H1 (cell line): ENCODE results near the gene FIGNL1. TPM values are rescaled to one million over a fixed set of nuclear protein-coding genes. Genes with fewer than 3 reads are reported as not detected.

Experiments
- CTCF ChIA-PET: fragments of 300-600 bp; sonication (Branson Sonifier 250); formaldehyde crosslinking; loops from one replicate; lab custom pipeline; 2021; ENCODE audit not compliant: partially characterized antibody; lab: Charles Lee
- POLR2A ChIA-PET: fragments of 300-600 bp; sonication (Branson Sonifier 250); formaldehyde crosslinking; loops from one replicate; lab custom pipeline; 2021; ENCODE audit warnings: inconsistent platforms; ENCODE audit not compliant: partially characterized antibody; lab: Charles Lee
- DNase-seq, 2 experiments: peaks; one replicate each; pipeline versions ENCODE4 v3.0.0 to v3.0.0-alpha.2; 2010 to 2022; ENCODE audit warnings: low spot score in 2 of 2, low read depth in 1 of 2, mixed read lengths in 1 of 2
- FAIRE-seq: peaks from 2 replicates; lab custom pipeline; 2011; peaks lifted over from hg19 to GRCh38; lab: Jason Lieb, UNC
- H2AFZ ChIP-seq: 2 replicates; pipeline ENCODE4 v1.8.1; 2012; ENCODE audit warnings: low read length, inconsistent platforms
- H2AK5ac ChIP-seq: 2 replicates; pipeline ENCODE4 v1.6.1; 2013; ENCODE audit warnings: low read depth, low read length
- H2BK120ac ChIP-seq: replicated peaks from 2 replicates; pipeline ENCODE3; 2013; ENCODE audit warnings: low read depth, low read length, inconsistent platforms
- H2BK12ac ChIP-seq: 2 replicates; pipeline ENCODE4 v1.6.1; 2013; ENCODE audit warnings: low read depth, low read length
- H2BK15ac ChIP-seq: 2 replicates; pipeline ENCODE4 v1.6.1; 2013; ENCODE audit warnings: low read length
- H2BK20ac ChIP-seq: 2 replicates; pipeline ENCODE4 v1.6.1; 2013; ENCODE audit warnings: low read length
- H2BK5ac ChIP-seq: 2 replicates; pipeline ENCODE4 v1.6.1; 2013; ENCODE audit warnings: low read depth, low read length
- H3K14ac ChIP-seq: 2 replicates; pipeline ENCODE4 v1.6.1; 2013; ENCODE audit warnings: inconsistent platforms; ENCODE audit not compliant: insufficient read length
- H3K18ac ChIP-seq: 2 replicates; pipeline ENCODE4 v1.6.1; 2013; ENCODE audit warnings: low read length; ENCODE audit errors: extremely low read depth
- H3K23ac ChIP-seq: 2 replicates; pipeline ENCODE4 v1.6.1; 2013; ENCODE audit warnings: inconsistent platforms; ENCODE audit not compliant: insufficient read length
- H3K23me2 ChIP-seq: 2 replicates; pipeline ENCODE4 v1.6.1; 2013; ENCODE audit warnings: low read depth, low read length
- H3K27ac ChIP-seq: 2 replicates; pipeline ENCODE4 v1.6.1; 2011; ENCODE audit warnings: low read depth, low read length, inconsistent platforms
- H3K27me3 ChIP-seq, 4 experiments: replicated peaks in 1 of 4; 1 replicate in 1 of 4; 2 replicates in 3 of 4; pipeline versions ENCODE4 v1.6.1 to v1.8.1; 2011 to 2013; ENCODE audit warnings: low read length in 3 of 4, mild to moderate bottlenecking in 3 of 4, inconsistent platforms in 2 of 4, mixed read lengths in 2 of 4, moderate library complexity in 1 of 4; ENCODE audit not compliant: control insufficient read depth in 3 of 4, insufficient read depth in 3 of 4; ENCODE audit errors: extremely low read depth in 1 of 4
- H3K36me3 ChIP-seq, 4 experiments: 2 replicates each; pipeline versions ENCODE4 v1.6.1 to v1.8.1; 2011 to 2013; ENCODE audit warnings: mild to moderate bottlenecking in 4 of 4, low read length in 3 of 4, moderate library complexity in 2 of 4, control low read depth in 1 of 4, inconsistent platforms in 1 of 4; ENCODE audit not compliant: insufficient read depth in 4 of 4, control insufficient read depth in 2 of 4
- H3K4ac ChIP-seq: replicated peaks from 2 replicates; pipeline ENCODE3; 2013; ENCODE audit warnings: low read length, low read depth, mixed read lengths, inconsistent platforms; ENCODE audit not compliant: insufficient read length
- H3K4me1 ChIP-seq, 4 experiments: replicated peaks in 1 of 4; 1 replicate in 1 of 4; 2 replicates in 3 of 4; pipeline versions ENCODE4 v1.6.1 to v1.8.1; 2011 to 2013; ENCODE audit warnings: low read length in 3 of 4, inconsistent platforms in 2 of 4, mixed read lengths in 1 of 4; ENCODE audit not compliant: insufficient read depth in 4 of 4, control insufficient read depth in 3 of 4
- H3K4me2 ChIP-seq, 2 experiments: 2 replicates each; pipeline versions ENCODE4 v1.6.1 to v1.8.1; 2011 to 2013; ENCODE audit warnings: low read depth in 2 of 2, low read length in 2 of 2, control low read depth in 1 of 2, inconsistent platforms in 1 of 2, mild to moderate bottlenecking in 1 of 2; ENCODE audit not compliant: insufficient read depth in 1 of 2
- H3K4me3 ChIP-seq, 4 experiments: fragments of 200-600, 300-600 bp in 1 of 4; sonication (generic), shearing (Covaris generic), sonication (Bioruptor Twin) in 1 of 4; 2 replicates each; pipeline versions ENCODE4 v1.5.1 to v1.8.1; 2011 to 2016; ENCODE audit warnings: low read length in 4 of 4, low read depth in 3 of 4, control low read depth in 2 of 4, inconsistent platforms in 2 of 4, mild to moderate bottlenecking in 2 of 4, mixed read lengths in 1 of 4, moderate library complexity in 1 of 4; ENCODE audit not compliant: insufficient read depth in 2 of 4; ENCODE audit errors: extremely low read depth in 1 of 4
- H3K56ac ChIP-seq: replicated peaks from 2 replicates; pipeline ENCODE3; 2013; ENCODE audit warnings: low read depth, mild to moderate bottlenecking, mixed read lengths, low read length, inconsistent platforms; ENCODE audit not compliant: insufficient read length
- H3K79me1 ChIP-seq: 2 replicates; pipeline ENCODE4 v1.6.1; 2013; ENCODE audit warnings: low read depth, low read length, control low read depth
- H3K79me2 ChIP-seq, 2 experiments: 2 replicates each; pipeline versions ENCODE4 v1.6.1 to v1.8.1; 2012 to 2013; ENCODE audit warnings: low read length in 2 of 2, mild to moderate bottlenecking in 2 of 2, inconsistent platforms in 1 of 2; ENCODE audit not compliant: insufficient read depth in 2 of 2, control insufficient read depth in 1 of 2
- H3K9ac ChIP-seq, 4 experiments: replicated peaks in 1 of 4; 1 replicate in 1 of 4; 2 replicates in 3 of 4; pipeline versions ENCODE4 v1.6.1 to v1.8.1; 2011 to 2013; ENCODE audit warnings: low read depth in 3 of 4, low read length in 3 of 4, control low read depth in 2 of 4, mild to moderate bottlenecking in 2 of 4, moderate library complexity in 2 of 4, inconsistent platforms in 1 of 4; ENCODE audit errors: extremely low read depth in 1 of 4
- H3K9me3 ChIP-seq, 2 experiments: 2 replicates each; pipeline versions ENCODE4 v1.6.1 to v1.8.1; 2012 to 2013; ENCODE audit warnings: mild to moderate bottlenecking in 2 of 2, moderate library complexity in 2 of 2, control low read depth in 1 of 2, inconsistent platforms in 1 of 2, low read depth in 1 of 2, low read length in 1 of 2, mixed read lengths in 1 of 2; ENCODE audit not compliant: insufficient read depth in 2 of 2
- H4K20me1 ChIP-seq, 2 experiments: replicated peaks in 1 of 2; 2 replicates each; pipeline versions ENCODE3 to v1.8.1; 2011 to 2013; ENCODE audit warnings: inconsistent platforms in 2 of 2, low read length in 2 of 2, mild to moderate bottlenecking in 1 of 2; ENCODE audit not compliant: insufficient read depth in 2 of 2, control insufficient read depth in 1 of 2
- H4K5ac ChIP-seq: 2 replicates; pipeline ENCODE4 v1.6.1; 2013; ENCODE audit warnings: low read length, low read depth, mixed read lengths, inconsistent platforms; ENCODE audit not compliant: insufficient read length
- H4K8ac ChIP-seq: 2 replicates; pipeline ENCODE4 v1.8.0; 2013; ENCODE audit warnings: mild to moderate bottlenecking, moderate library complexity, low read length, inconsistent platforms; ENCODE audit not compliant: insufficient read depth; ENCODE audit errors: extremely low read depth
- H4K91ac ChIP-seq: replicated peaks from 2 replicates; pipeline ENCODE3; 2013; ENCODE audit warnings: low read length, mixed read lengths, inconsistent platforms; ENCODE audit not compliant: insufficient read length
- BCL11A ChIP-seq, 2 experiments: IDR thresholded peaks; one replicate each; pipeline ENCODE4 v1.6.1; 2011; ENCODE audit warnings: low read depth in 2 of 2, low read length in 2 of 2, mild to moderate bottlenecking in 2 of 2
- BRCA1 ChIP-seq: IDR thresholded peaks from 2 replicates; pipeline ENCODE4 v1.6.1; 2012; ENCODE audit warnings: low read depth, low read length, improper control_type of control experiment
- CBX8 ChIP-seq: fragments of 300-800, 300-1000 bp; sonication (generic); IDR thresholded peaks from 2 replicates; pipeline ENCODE4 v1.7.1; 2016; ENCODE audit warnings: low read depth, low read length, borderline replicate concordance
- EGR1 ChIP-seq: IDR thresholded peaks from 2 replicates; pipeline ENCODE4 v1.6.1; 2011; ENCODE audit warnings: low read depth, low read length, borderline replicate concordance
- KDM1A ChIP-seq: fragments of 200-600, 300-600 bp; sonication (generic); IDR thresholded peaks from 2 replicates; pipeline ENCODE4 v1.7.1; 2016; ENCODE audit warnings: mild to moderate bottlenecking, low read length, borderline replicate concordance
- KDM4A ChIP-seq: IDR thresholded peaks from one replicate; pipeline ENCODE4 v1.7.1; 2012; ENCODE audit warnings: low read depth, mild to moderate bottlenecking, moderate library complexity, low read length, inconsistent platforms; ENCODE audit not compliant: severe bottlenecking
- RAD21 ChIP-seq, 2 experiments: IDR thresholded peaks in 1 of 2; conservative IDR thresholded peaks in 1 of 2; 2 replicates each; pipeline ENCODE4 v1.6.1; 2011; ENCODE audit warnings: low read depth in 2 of 2, low read length in 2 of 2, improper control_type of control experiment in 1 of 2, inconsistent platforms in 1 of 2, mild to moderate bottlenecking in 1 of 2, moderate library complexity in 1 of 2
- RXRA ChIP-seq: IDR thresholded peaks from 2 replicates; pipeline ENCODE4 v1.6.1; 2011; ENCODE audit warnings: low read depth, mild to moderate bottlenecking, low read length, moderate library complexity; ENCODE audit not compliant: insufficient read depth
- SP2 ChIP-seq: IDR thresholded peaks from 2 replicates; pipeline ENCODE4 v1.6.1; 2012; ENCODE audit warnings: mild to moderate bottlenecking, low read length, inconsistent platforms
- SRF ChIP-seq: IDR thresholded peaks from 2 replicates; pipeline ENCODE4 v1.6.1; 2011; ENCODE audit warnings: mild to moderate bottlenecking, low read depth, low read length, moderate library complexity
- TAF1 ChIP-seq: IDR thresholded peaks from 2 replicates; pipeline ENCODE4 v1.6.1; 2011; ENCODE audit warnings: mild to moderate bottlenecking, low read depth, low read length
- ZNF274 ChIP-seq: IDR thresholded peaks from 2 replicates; pipeline ENCODE4 v1.7.0; 2012; ENCODE audit warnings: low read length, borderline replicate concordance; ENCODE audit errors: extremely low read depth
- WGBS, 2 experiments: shearing (Covaris generic) in 1 of 2; methylation state at CpG; one replicate each; pipeline versions ENCODE4 v1.1.6 to v1.1.7; 2013 to 2015; ENCODE audit warnings: low lambda C conversion rate in 2 of 2, mixed read lengths in 2 of 2, inconsistent platforms in 1 of 2, low coverage in 1 of 2, missing lambda C conversion rate in 1 of 2; ENCODE audit not compliant: insufficient replicate concordance in 2 of 2, insufficient coverage in 1 of 2, insufficient read length in 1 of 2; ENCODE audit errors: extremely low coverage in 1 of 2, missing lambda C conversion rate in 1 of 2; 5-methylcytosine and 5-hydroxymethylcytosine counted together
- polyA plus RNA-seq, 7 experiments: library from polyadenylated mRNA; depleted of rRNA in 3 of 7; stranded (reverse) in 5 of 7; unstranded in 2 of 7; fragments of >200 nt in 5 of 7; fragments of 200-250 nt in 2 of 7; gene quantifications; 1 replicate in 5 of 7; 2 replicates in 1 of 7; 4 replicates in 1 of 7; pipeline versions ENCODE4 v1.2.1 to v1.2.3, GENCODE V29; 2011 to 2013; ENCODE audit warnings: missing spikeins in 2 of 7, mixed read lengths in 2 of 7
- total RNA-seq: library from RNA; stranded (reverse); fragmentation: NEBNext Ultra II Directional; extraction: Animal tissue kit (Norgen Biotek cat#: 25700); gene quantifications from 2 replicates; pipeline ENCODE4 v1.2.1, GENCODE V29; 2021
- TF ChIP-seq, protein P1 (sequence below): IDR thresholded peaks from 2 replicates; pipeline ENCODE4 v1.6.1; 2012; ENCODE audit warnings: inconsistent platforms

FIGNL1 gene
- total and polyA plus RNA-seq, 2 of the 8 experiments (the other 6 are each of a cell fraction or from before 2014, with no cell fraction given) = 6.5 to 9.9 TPM

DNA sequence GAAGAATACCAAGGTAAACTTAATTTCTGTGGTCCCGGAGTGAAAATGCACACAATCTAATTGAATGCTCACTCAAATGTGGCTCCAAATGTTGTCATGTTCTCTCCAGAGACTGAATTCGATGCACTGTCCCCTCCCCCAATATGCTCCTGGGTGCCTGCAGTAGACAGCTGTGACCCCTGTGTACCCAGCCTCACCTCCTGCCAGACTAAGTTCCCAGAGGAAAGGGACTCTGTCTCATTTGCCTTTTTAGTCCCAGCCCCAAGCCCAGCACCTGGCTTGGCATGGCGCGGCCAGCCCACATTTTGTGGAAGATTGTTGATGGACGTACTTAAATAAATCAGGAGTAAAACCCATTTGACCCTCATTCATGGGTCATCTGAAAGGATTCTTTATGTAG lies 21.8 kb upstream of the FIGNL1 start:
- no peaks in the 10 kb centered on the region for H3K79me2 ChIP-seq
- no peaks in the 10 kb centered on the region for H3K23me2 ChIP-seq
- no peak for FAIRE-seq
- no peak overlapping the region for H2AFZ ChIP-seq
- no peak overlapping the region for H3K14ac ChIP-seq
- WGBS, 2 experiments = 88% methylated on average over 5 of the region's 5 CpGs; no CpG with 5 or more reads in 1 of the 2 experiments
- H4K8ac ChIP-seq = no peak overlapping the region
- no peak for DNase-seq
- H3K9me3 ChIP-seq = no peaks in the 10 kb centered on the region
- H3K36me3 ChIP-seq = no peaks in the 10 kb centered on the region
- ChIA-PET POLR2A (no interaction called here), CTCF (interaction anchor here (0.5 to 3.9 kb wide), 9 partner anchors 63 to 689 kb away, joined by 3 to 15 read pairs (median 4); no protein-coding TSS in a partner anchor)
- no peaks in the 10 kb centered on the region for H3K79me1 ChIP-seq
- H4K5ac ChIP-seq = no peak overlapping the region
- no peak overlapping the region for H3K4me2 ChIP-seq
- peaks cover 0 to 3% (median 0%) of the 10 kb centered on the region in 4 experiments; a peak in 3 of 7 replicates for H3K4me1 ChIP-seq
- no peaks in the 10 kb centered on the region for H4K20me1 ChIP-seq
- no peak overlapping the region for H3K56ac ChIP-seq
- TF ChIP-seq KDM1A (no peak), EGR1 (no peak), RAD21 (IDR thresholded peaks at IDR 0.05 in 1 of 2, conservative IDR thresholded peaks at IDR 0.05 in 1 of 2; ENCODE audit: low read depth in 2 of 2, low read length in 2 of 2) (no peak), KDM4A (no peak), CBX8 (no peak), SP2 (no peak), SRF (no peak), TAF1 (no peak), ZNF274 (no peak), BCL11A (IDR thresholded peaks at IDR 0.05; ENCODE audit: low read depth in 2 of 2, low read length in 2 of 2) (no peak), RXRA (no peak), BRCA1 (no peak)
- TF ChIP-seq, protein P1, sequence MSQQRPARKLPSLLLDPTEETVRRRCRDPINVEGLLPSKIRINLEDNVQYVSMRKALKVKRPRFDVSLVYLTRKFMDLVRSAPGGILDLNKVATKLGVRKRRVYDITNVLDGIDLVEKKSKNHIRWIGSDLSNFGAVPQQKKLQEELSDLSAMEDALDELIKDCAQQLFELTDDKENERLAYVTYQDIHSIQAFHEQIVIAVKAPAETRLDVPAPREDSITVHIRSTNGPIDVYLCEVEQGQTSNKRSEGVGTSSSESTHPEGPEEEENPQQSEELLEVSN = no peak
- no peak overlapping the region for H3K9ac ChIP-seq
- H3K4ac ChIP-seq = no peak overlapping the region
- no peak overlapping the region for H2BK20ac ChIP-seq
- no peak overlapping the region for H2BK5ac ChIP-seq
- no peak overlapping the region for H2BK120ac ChIP-seq
- no peak overlapping the region for H3K27ac ChIP-seq
- H2AK5ac ChIP-seq = no peak overlapping the region
- H2BK12ac ChIP-seq = no peak overlapping the region
- no peak overlapping the region for H3K4me3 ChIP-seq
- H4K91ac ChIP-seq = no peak overlapping the region
- H3K27me3 ChIP-seq = peaks cover 0 to 14% (median 9%) of the 10 kb centered on the region in 4 experiments; a peak in 6 of 7 replicates
- H3K18ac ChIP-seq = no peak overlapping the region
- H3K23ac ChIP-seq = no peak overlapping the region
- H2BK15ac ChIP-seq = no peak overlapping the region
